GM19193 (cell line): ENCODE data around the gene RAD51C.

ENCODE experiments used
- POLR2A ChIP-seq: IDR thresholded peaks from 4 replicates; pipeline ENCODE4 v1.6.1; 2011; ENCODE audit not compliant: insufficient read depth, insufficient read length; ENCODE audit errors: extremely low read depth

Gene RAD51C

GRCh38 chr17:58722274-58722673, 29.9 kb downstream of the RAD51C start:
- TF ChIP-seq POLR2A = no peak

- TF ChIP-seq POLR2A = no peak
These were observed 30.3 kb downstream of the RAD51C start for GRCh38 chr17:58722696-58723095.

GRCh38 chr17:58728798-58729197, 36.4 kb downstream of the RAD51C start:
- no peak for TF ChIP-seq POLR2A

GRCh38 chr17:58730937-58731336, 38.5 kb downstream of the RAD51C start:
- no peak for TF ChIP-seq POLR2A

GRCh38 chr17:58734040-58734439, 41.6 kb downstream of the RAD51C start:
- TF ChIP-seq POLR2A = no peak

- no peak for TF ChIP-seq POLR2A
These were observed 42.4 kb downstream of the RAD51C start for GRCh38 chr17:58734811-58735210.

- no peak for TF ChIP-seq POLR2A
These were observed 48.8 kb downstream of the RAD51C start for GRCh38 chr17:58741121-58741625.

GRCh38 chr17:58747674-58748073, 55.3 kb downstream of the RAD51C start:
- no peak for TF ChIP-seq POLR2A

GRCh38 chr17:58753026-58753425, 60.6 kb downstream of the RAD51C start:
- no peak for TF ChIP-seq POLR2A

- no peak for TF ChIP-seq POLR2A
These were observed 62.8 kb downstream of the RAD51C start for GRCh38 chr17:58755269-58755576.

GRCh38 chr17:58755577-58756245, 63.3 kb downstream of the RAD51C start, which contains the start of gene PPM1E:
Gene PPM1E (plus strand): TSS chr17:58755854.
- TF ChIP-seq POLR2A = no peak

- no peak for TF ChIP-seq POLR2A
These were observed 64.1 kb downstream of the RAD51C start for GRCh38 chr17:58756246-58757161.

- no peak for TF ChIP-seq POLR2A
These were observed 64.8 kb downstream of the RAD51C start for GRCh38 chr17:58757162-58757613.

GRCh38 chr17:58758890-58759289, 66.5 kb downstream of the RAD51C start:
- TF ChIP-seq POLR2A = no peak

GRCh38 chr17:58759522-58759921, 67.1 kb downstream of the RAD51C start:
- TF ChIP-seq POLR2A = no peak

GRCh38 chr17:58760248-58760647, 67.8 kb downstream of the RAD51C start:
- TF ChIP-seq POLR2A = no peak
